GM21526 (cell line): ENCODE results near the gene FGFR1OP2.
A peak's percentile ranks its signal among the peaks of the same experiment; 100 is the strongest.
"Not testable (repeated sequence)": the region's sequence is repeated elsewhere in the genome, so short reads cannot be mapped to it uniquely, and the experiment has no call there.

Source experiments
- ATAC-seq: cut with Tn5 transposase; IDR thresholded peaks from one replicate; pipeline ENCODE4 v1.9.1; 2021; ENCODE audit warnings: moderate library complexity; ENCODE audit not compliant: unreplicated experiment, low FRiP score

Gene FGFR1OP2

GRCh38 chr12:26940516-26941214, 2.4 kb downstream of the FGFR1OP2 start:
- no peak for ATAC-seq

- no peak for ATAC-seq
Observed at GRCh38 chr12:26941215-26941594, 2.9 kb downstream of the FGFR1OP2 start.

- ATAC-seq, result no peak
Observed at GRCh38 chr12:26948309-26948708, 10.0 kb downstream of the FGFR1OP2 start.

- no peak for ATAC-seq
Observed at GRCh38 chr12:26953447-26953846, 15.2 kb downstream of the FGFR1OP2 start.

- no peak for ATAC-seq
Observed at GRCh38 chr12:26954027-26954426, 15.8 kb downstream of the FGFR1OP2 start.

GRCh38 chr12:26961391-26961790, 23.1 kb downstream of the FGFR1OP2 start:
- not testable (repeated sequence) for ATAC-seq

- ATAC-seq, result no peak
Observed at GRCh38 chr12:26961803-26962202, 23.5 kb downstream of the FGFR1OP2 start.

- ATAC-seq, result no peak
Observed at GRCh38 chr12:26963413-26963812, 25.1 kb downstream of the FGFR1OP2 start.

GRCh38 chr12:26966842-26967241, 28.6 kb downstream of the FGFR1OP2 start:
- ATAC-seq, result no peak

GRCh38 chr12:26970136-26970535, 31.9 kb downstream of the FGFR1OP2 start:
- ATAC-seq, result no peak

- peak; percentile 91 for ATAC-seq
Observed at GRCh38 chr12:26971963-26972362, 33.7 kb downstream of the FGFR1OP2 start.

GRCh38 chr12:26976687-26977086, 38.4 kb downstream of the FGFR1OP2 start:
- ATAC-seq, result no peak

GRCh38 chr12:26978801-26979200, 40.5 kb downstream of the FGFR1OP2 start:
- no peak for ATAC-seq

- no peak for ATAC-seq
Observed at GRCh38 chr12:26979733-26980132, 41.5 kb downstream of the FGFR1OP2 start.

- ATAC-seq, result no peak
Observed at GRCh38 chr12:26982866-26983265, 44.6 kb downstream of the FGFR1OP2 start.

GRCh38 chr12:26987634-26988424, 49.6 kb downstream of the FGFR1OP2 start:
- no peak for ATAC-seq

- ATAC-seq, result no peak
Observed at GRCh38 chr12:26988703-26989102, 50.4 kb downstream of the FGFR1OP2 start.

GRCh38 chr12:26989873-26990272, 51.6 kb downstream of the FGFR1OP2 start:
- no peak for ATAC-seq

- ATAC-seq, result no peak
Observed at GRCh38 chr12:26991826-26992225, 53.6 kb downstream of the FGFR1OP2 start.

- no peak for ATAC-seq
Observed at GRCh38 chr12:26994109-26994508, 55.8 kb downstream of the FGFR1OP2 start.

GRCh38 chr12:26995706-26996105, 57.4 kb downstream of the FGFR1OP2 start:
- ATAC-seq, result no peak

GRCh38 chr12:26997003-26997402, 58.7 kb downstream of the FGFR1OP2 start:
- ATAC-seq, result no peak
